Measurements from ENCODE around the gene YWHAQ. TPM values are rescaled to one million over a fixed set of nuclear protein-coding genes. Genes with fewer than 3 reads are reported as not detected.

The YWHAQ gene
- total RNA-seq, 2 experiments from 2014 or later = 341 to 368 TPM

- Mint-ChIP-seq H3K4me1 (ENCODE audit: low read depth) (peaks cover 26% of the 10 kb centered on the region), H3K27ac (no peak overlapping the region), H3K4me3 (no peak overlapping the region), H3K27me3 (no peaks in the 10 kb centered on the region), H3K36me3 (ENCODE audit: low read depth) (no peaks in the 10 kb centered on the region), H3K9me3 (no peaks in the 10 kb centered on the region)
- intact Hi-C loops (cut with micrococcal nuclease) = loop anchor here (5.0 kb wide), 2 partner anchors 45 to 125 kb away; no protein-coding TSS in a partner anchor
- DNase-seq (no peak), ATAC-seq (no peak)
- TF ChIP-seq CTCF (IDR thresholded peaks at IDR 0.05) = no peak
- ChIA-PET CTCF (interaction anchor here (1.1 to 1.6 kb wide), 6 partner anchors 18 to 142 kb away, joined by 3 to 5 read pairs (median 3); no protein-coding TSS in a partner anchor), POLR2A (interaction anchor here (0.7 to 2.2 kb wide), 7 partner anchors 12 to 52 kb away, joined by 3 to 10 read pairs (median 4); partner anchors contain the start of gene YWHAQ)
Measured at GRCh38 chr2:9657083-9657482, 26.3 kb upstream of the YWHAQ start.

GRCh38 chr2:9656270-9656766, 25.5 kb upstream of the YWHAQ start:
- no peak overlapping the region for H3K4me3 Mint-ChIP-seq
- H3K9me3 Mint-ChIP-seq = no peaks in the 10 kb centered on the region
- intact Hi-C loops (cut with micrococcal nuclease) = loop anchor here (5.0 kb wide), 2 partner anchors 46 to 126 kb away; no protein-coding TSS in a partner anchor
- H3K27ac Mint-ChIP-seq = peak overlapping the region; percentile 85
- ATAC-seq = peak; percentile 81
- H3K4me1 Mint-ChIP-seq (ENCODE audit: low read depth) = peaks cover 26% of the 10 kb centered on the region
- no peaks in the 10 kb centered on the region for H3K27me3 Mint-ChIP-seq
- H3K36me3 Mint-ChIP-seq (ENCODE audit: low read depth) = no peaks in the 10 kb centered on the region
- ChIA-PET CTCF (interaction anchor here (1.1 to 1.4 kb wide), 3 partner anchors 18 to 143 kb away, joined by 3 read pairs; no protein-coding TSS in a partner anchor), POLR2A (interaction anchor here (0.9 to 3.3 kb wide), 7 partner anchors 13 to 52 kb away, joined by 3 to 23 read pairs (median 5); partner anchors contain the start of gene YWHAQ)
- no peak for TF ChIP-seq CTCF (IDR thresholded peaks at IDR 0.05)
- DNase-seq = peak; percentile 87

- peak; percentile 81 for ATAC-seq
- no peaks in the 10 kb centered on the region for H3K9me3 Mint-ChIP-seq
- POLR2A ChIA-PET = interaction anchor here (0.7 to 3.3 kb wide), 7 partner anchors 13 to 792 kb away, joined by 3 to 23 read pairs (median 4); partner anchors contain the start of genes ODC1 and YWHAQ
- peak overlapping the region; percentile 85 for H3K27ac Mint-ChIP-seq
- H3K4me1 Mint-ChIP-seq (ENCODE audit: low read depth) = peaks cover 27% of the 10 kb centered on the region
- H3K4me3 Mint-ChIP-seq = peak overlapping the region; percentile 43
- intact Hi-C loops (cut with micrococcal nuclease) = loop anchor here (5.0 kb wide), 2 partner anchors 47 to 127 kb away; no protein-coding TSS in a partner anchor
- no peak for TF ChIP-seq CTCF (IDR thresholded peaks at IDR 0.05)
- CTCF ChIA-PET = interaction anchor here (0.7 to 1.6 kb wide), 5 partner anchors 20 to 115 kb away, joined by 3 read pairs; no protein-coding TSS in a partner anchor
- H3K36me3 Mint-ChIP-seq (ENCODE audit: low read depth) = no peaks in the 10 kb centered on the region
- peak; percentile 88 for DNase-seq
- H3K27me3 Mint-ChIP-seq = no peaks in the 10 kb centered on the region
Measured at GRCh38 chr2:9655441-9656269, 24.9 kb upstream of the YWHAQ start.

- Mint-ChIP-seq H3K4me3 (no peak overlapping the region), H3K36me3 (ENCODE audit: low read depth) (no peaks in the 10 kb centered on the region), H3K27ac (peak overlapping the region; percentile 20), H3K27me3 (no peaks in the 10 kb centered on the region), H3K4me1 (ENCODE audit: low read depth) (peaks cover 32% of the 10 kb centered on the region), H3K9me3 (no peaks in the 10 kb centered on the region)
- POLR2A ChIA-PET = interaction anchor here (0.6 to 3.3 kb wide), 7 partner anchors 13 to 794 kb away, joined by 3 to 23 read pairs (median 4); partner anchors contain the start of genes ODC1 and YWHAQ
- CTCF ChIA-PET = interaction anchor here (0.9 to 1.6 kb wide), 3 partner anchors 48 to 65 kb away, joined by 3 read pairs; no protein-coding TSS in a partner anchor
- DNase-seq (no peak), ATAC-seq (no peak)
- intact Hi-C loops (cut with micrococcal nuclease) = loop anchor here (5.0 kb wide), 2 partner anchors 48 to 128 kb away; no protein-coding TSS in a partner anchor
- TF ChIP-seq CTCF (IDR thresholded peaks at IDR 0.05) = no peak
Measured at GRCh38 chr2:9654452-9655100, 23.8 kb upstream of the YWHAQ start.

Measured in activated CD8-positive, alpha-beta T cell treated with anti-CD3 and anti-CD28 coated beads for 36 hours (primary cell).